H9 (cell line): ENCODE measurements around the gene INSR. TPM values are rescaled to one million over a fixed set of nuclear protein-coding genes. Genes with fewer than 3 reads are reported as not detected.
A peak's percentile ranks its signal among the peaks of the same experiment; 100 is the strongest.

Experiments
- DNase-seq: peaks from one replicate; pipeline ENCODE4 v3.0.0-alpha.2; 2017
- H2AFZ ChIP-seq: one replicate; pipeline ENCODE4 v1.6.1; 2013; ENCODE audit warnings: mild to moderate bottlenecking, low read length, control low read depth, moderate library complexity
- H2AK5ac ChIP-seq: 2 replicates; pipeline ENCODE4 v1.6.1; 2013; ENCODE audit warnings: low read length, control low read depth, mixed read lengths; ENCODE audit not compliant: insufficient read length
- H2BK120ac ChIP-seq: one replicate; pipeline ENCODE4 v1.6.1; 2013; ENCODE audit warnings: low read depth, mild to moderate bottlenecking, low read length, control low read depth, inconsistent platforms; ENCODE audit not compliant: poor library complexity, severe bottlenecking
- H2BK12ac ChIP-seq: 2 replicates; pipeline ENCODE4 v1.6.1; 2013; ENCODE audit warnings: low read length, control low read depth, mixed read lengths, low read depth; ENCODE audit not compliant: insufficient read length
- H2BK15ac ChIP-seq: 2 replicates; pipeline ENCODE4 v1.6.1; 2013; ENCODE audit warnings: low read depth, low read length, control low read depth
- H2BK20ac ChIP-seq: one replicate; pipeline ENCODE4 v1.6.1; 2013; ENCODE audit warnings: low read depth, mild to moderate bottlenecking, low read length, control low read depth, inconsistent platforms; ENCODE audit not compliant: poor library complexity, severe bottlenecking
- H2BK5ac ChIP-seq: 2 replicates; pipeline ENCODE4 v1.6.1; 2013; ENCODE audit warnings: low read length, control low read depth, mixed read lengths; ENCODE audit not compliant: insufficient read length
- H3K14ac ChIP-seq: 2 replicates; pipeline ENCODE4 v1.6.1; 2013; ENCODE audit warnings: low read length, control low read depth; ENCODE audit not compliant: insufficient read depth
- H3K18ac ChIP-seq: 2 replicates; pipeline ENCODE4 v1.6.1; 2013; ENCODE audit warnings: low read depth, mild to moderate bottlenecking, mixed read lengths, low read length, control low read depth; ENCODE audit not compliant: insufficient read length
- H3K23ac ChIP-seq: 2 replicates; pipeline ENCODE4 v1.6.1; 2013; ENCODE audit warnings: low read length, control low read depth, mixed read lengths, low read depth; ENCODE audit not compliant: insufficient read length
- H3K23me2 ChIP-seq: 2 replicates; pipeline ENCODE4 v1.6.1; 2013; ENCODE audit warnings: low read depth, mild to moderate bottlenecking, mixed read lengths, low read length, control low read depth; ENCODE audit not compliant: insufficient read length, poor library complexity, severe bottlenecking
- H3K27ac ChIP-seq: 2 replicates; pipeline ENCODE4 v1.5.1; 2013; ENCODE audit warnings: low read length, control low read depth, mixed read lengths, low read depth; ENCODE audit not compliant: insufficient read length
- H3K27me3 ChIP-seq: 2 replicates; pipeline ENCODE4 v1.6.1; 2013; ENCODE audit warnings: low read length, control low read depth, inconsistent platforms; ENCODE audit not compliant: insufficient read depth
- H3K4ac ChIP-seq: 2 replicates; pipeline ENCODE4 v1.6.1; 2013; ENCODE audit warnings: low read depth, mild to moderate bottlenecking, control low read depth, inconsistent platforms, low read length, moderate library complexity
- H3K4me1 ChIP-seq: 2 replicates; pipeline ENCODE4 v1.6.1; 2013; ENCODE audit warnings: low read length, control low read depth, inconsistent platforms; ENCODE audit not compliant: insufficient read depth
- H3K4me2 ChIP-seq: 2 replicates; pipeline ENCODE4 v1.6.1; 2013; ENCODE audit warnings: low read length, control low read depth, mixed read lengths; ENCODE audit not compliant: insufficient read length, insufficient read depth
- H3K56ac ChIP-seq: 2 replicates; pipeline ENCODE4 v1.6.1; 2013; ENCODE audit warnings: low read depth, mild to moderate bottlenecking, mixed read lengths, low read length, control low read depth; ENCODE audit not compliant: insufficient read length
- H3K79me1 ChIP-seq: 2 replicates; pipeline ENCODE4 v1.6.1; 2013; ENCODE audit warnings: low read depth, mild to moderate bottlenecking, moderate library complexity, low read length, control low read depth, inconsistent platforms; ENCODE audit not compliant: insufficient read depth, poor library complexity, severe bottlenecking
- H3K79me2 ChIP-seq: 2 replicates; pipeline ENCODE4 v1.6.1; 2013; ENCODE audit warnings: low read length, control low read depth, inconsistent platforms; ENCODE audit not compliant: insufficient read depth
- H3K9ac ChIP-seq: 2 replicates; pipeline ENCODE4 v1.6.1; 2013; ENCODE audit warnings: low read length, control low read depth, mixed read lengths; ENCODE audit not compliant: insufficient read length; ENCODE audit errors: extremely low read depth
- H3K9me3 ChIP-seq: one replicate; pipeline ENCODE4 v1.6.1; 2013; ENCODE audit warnings: low read depth, low read length, inconsistent platforms; ENCODE audit not compliant: control insufficient read depth
- H3T11ph ChIP-seq: one replicate; pipeline ENCODE4 v1.6.1; 2013; ENCODE audit warnings: mild to moderate bottlenecking, low read length, control low read depth, inconsistent platforms
- H4K20me1 ChIP-seq: one replicate; pipeline ENCODE4 v1.6.1; 2013; ENCODE audit not compliant: control insufficient read depth, insufficient read length, insufficient read depth
- H4K5ac ChIP-seq: 2 replicates; pipeline ENCODE4 v1.6.1; 2013; ENCODE audit warnings: low read depth, mild to moderate bottlenecking, mixed read lengths, low read length, control low read depth; ENCODE audit not compliant: insufficient read length
- H4K8ac ChIP-seq: replicated peaks from 2 replicates; pipeline ENCODE4 v1.6.1; 2013; ENCODE audit warnings: low read length, control low read depth, mixed read lengths, low read depth; ENCODE audit not compliant: insufficient read length
- H4K91ac ChIP-seq: 2 replicates; pipeline ENCODE4 v1.6.1; 2013; ENCODE audit warnings: low read depth, mild to moderate bottlenecking, moderate library complexity, mixed read lengths, low read length, control low read depth; ENCODE audit not compliant: insufficient read length
- H3K27ac Mint-ChIP-seq, 3 experiments: 2 replicates in 2 of 3; 3 replicates in 1 of 3; pipeline ENCODE4 v1.8.0; 2020 to 2021; ENCODE audit warnings: mixed read lengths in 3 of 3, mild to moderate bottlenecking in 1 of 3, moderate library complexity in 1 of 3
- H3K27me3 Mint-ChIP-seq: 2 replicates; pipeline ENCODE4 v1.8.0; 2021; ENCODE audit warnings: low read depth, mild to moderate bottlenecking, moderate library complexity, mixed read lengths
- H3K36me3 Mint-ChIP-seq, 3 experiments: 2 replicates in 2 of 3; 3 replicates in 1 of 3; pipeline ENCODE4 v1.8.0; 2020 to 2021; ENCODE audit warnings: low read depth in 3 of 3, mixed read lengths in 3 of 3; ENCODE audit not compliant: insufficient read depth in 1 of 3
- H3K4me1 Mint-ChIP-seq, 2 experiments: 2 replicates each; pipeline ENCODE4 v1.8.0; 2020; ENCODE audit warnings: mixed read lengths in 2 of 2
- H3K4me3 Mint-ChIP-seq, 2 experiments: 2 replicates in 1 of 2; 3 replicates in 1 of 2; pipeline ENCODE4 v1.8.0; 2020 to 2021; ENCODE audit warnings: mild to moderate bottlenecking in 2 of 2, mixed read lengths in 2 of 2, moderate library complexity in 1 of 2
- H3K9me3 Mint-ChIP-seq, 2 experiments: 2 replicates in 1 of 2; 3 replicates in 1 of 2; pipeline ENCODE4 v1.8.0; 2020; ENCODE audit warnings: mild to moderate bottlenecking in 2 of 2, mixed read lengths in 2 of 2, moderate library complexity in 1 of 2
- WGBS: extraction: QIAGEN DNeasy Blood & Tissue Kit; methylation state at CpG from one replicate; pipeline ENCODE4 v1.1.7; 2013; ENCODE audit warnings: missing lambda C conversion rate, low lambda C conversion rate, mixed read lengths; ENCODE audit not compliant: insufficient read length; ENCODE audit errors: extremely low coverage; 5-methylcytosine and 5-hydroxymethylcytosine counted together
- total RNA-seq: library from RNA; stranded (reverse); gene quantifications from 2 replicates; pipeline ENCODE4 v1.2.1, GENCODE V29; 2021
- TF ChIP-seq, protein P1 (sequence below): fragments of 200-600 bp; sonication (generic); conservative IDR thresholded peaks from 3 replicates; pipeline ENCODE4 v1.8.0; 2021; ENCODE audit warnings: antibody characterized with exemption, mild to moderate bottlenecking

Gene INSR
- total RNA-seq, 1 experiment from 2014 or later, result 39.8 TPM

DNA sequence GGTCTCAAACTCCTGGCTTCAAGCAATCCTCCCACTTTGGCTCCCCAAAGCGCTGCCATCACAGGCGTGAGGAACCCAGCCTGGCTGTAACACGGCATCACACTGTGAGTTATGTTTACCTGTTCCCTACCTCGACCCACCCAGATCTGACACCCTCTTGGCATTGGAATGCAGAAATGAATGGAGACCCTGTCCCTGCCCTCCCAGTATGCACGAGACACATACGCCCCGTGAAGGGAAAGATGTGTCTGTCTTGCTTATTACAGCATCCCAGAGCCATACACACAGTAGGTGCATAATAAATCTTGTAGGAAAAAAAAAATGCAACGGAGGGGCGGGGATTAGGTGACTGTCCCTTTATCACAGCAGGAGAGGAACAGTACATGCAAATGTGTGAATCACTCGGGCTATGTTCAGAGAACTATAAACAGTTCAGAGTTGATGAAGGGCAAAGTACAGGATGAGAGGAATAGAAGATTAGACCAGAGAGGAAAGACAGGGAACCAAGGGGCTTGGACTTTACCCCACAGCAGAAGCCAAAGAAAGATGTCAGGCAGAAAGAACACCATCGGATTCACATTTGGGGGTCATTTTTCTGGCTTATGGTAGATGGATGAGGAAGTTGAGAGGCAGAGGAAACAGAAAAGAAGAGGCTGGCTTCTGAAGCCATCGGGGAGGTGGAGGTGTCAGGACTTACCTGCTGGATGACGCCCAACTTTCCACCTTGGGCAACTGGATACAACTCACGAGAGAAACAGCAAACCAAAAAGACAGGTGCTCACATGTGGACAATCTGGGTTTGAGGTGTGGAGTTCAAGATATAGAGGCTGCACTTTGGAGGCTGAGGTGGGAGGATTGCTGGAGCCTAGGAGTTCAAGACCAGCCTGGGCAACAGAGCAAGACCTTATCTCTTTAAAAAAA lies 94.3 kb downstream of the INSR start:
- Mint-ChIP-seq H3K9me3 (no peaks in the 10 kb centered on the region; a peak in 1 of 5 replicates), H3K4me1 (peaks cover 11 to 26% of the 10 kb centered on the region in 2 experiments), H3K27me3 (no peaks in the 10 kb centered on the region), H3K36me3 (no peaks in the 10 kb centered on the region), H3K27ac (peak overlapping the region in 1 of 3 experiments; percentile 29; a peak in 2 of 7 replicates), H3K4me3 (peak overlapping the region; percentile 44 to 82; a peak in 3 of 5 replicates)
- Histone ChIP-seq H3K23ac (no peak overlapping the region), H2BK120ac (no peak overlapping the region), H3K56ac (no peak overlapping the region), H2AFZ (no peak overlapping the region), H4K20me1 (no peaks in the 10 kb centered on the region), H3K14ac (no peak overlapping the region), H3K4me1 (no peaks in the 10 kb centered on the region; the same call in 1 of the 2 replicates), H2BK5ac (no peak overlapping the region), H4K91ac (no peak overlapping the region), H3T11ph (no peak overlapping the region), H3K18ac (no peak overlapping the region), H2AK5ac (no peak overlapping the region), H3K9ac (no peak overlapping the region), H3K9me3 (no peaks in the 10 kb centered on the region), H3K27ac (no peak overlapping the region), H3K79me2 (0 out of 2 replicates have a peak, but pooled peaks cover under 1% of the 10 kb centered on the region), H4K8ac (no peak overlapping the region), H2BK15ac (no peak overlapping the region), H3K4ac (no peak overlapping the region), H2BK12ac (no peak overlapping the region), H4K5ac (no peak overlapping the region), H3K23me2 (peaks cover 3% of the 10 kb centered on the region), H3K27me3 (no peaks in the 10 kb centered on the region), H3K79me1 (no peaks in the 10 kb centered on the region), H2BK20ac (no peak overlapping the region), H3K4me2 (no peak overlapping the region)
- DNase-seq, result no peak
- TF ChIP-seq, protein P1, sequence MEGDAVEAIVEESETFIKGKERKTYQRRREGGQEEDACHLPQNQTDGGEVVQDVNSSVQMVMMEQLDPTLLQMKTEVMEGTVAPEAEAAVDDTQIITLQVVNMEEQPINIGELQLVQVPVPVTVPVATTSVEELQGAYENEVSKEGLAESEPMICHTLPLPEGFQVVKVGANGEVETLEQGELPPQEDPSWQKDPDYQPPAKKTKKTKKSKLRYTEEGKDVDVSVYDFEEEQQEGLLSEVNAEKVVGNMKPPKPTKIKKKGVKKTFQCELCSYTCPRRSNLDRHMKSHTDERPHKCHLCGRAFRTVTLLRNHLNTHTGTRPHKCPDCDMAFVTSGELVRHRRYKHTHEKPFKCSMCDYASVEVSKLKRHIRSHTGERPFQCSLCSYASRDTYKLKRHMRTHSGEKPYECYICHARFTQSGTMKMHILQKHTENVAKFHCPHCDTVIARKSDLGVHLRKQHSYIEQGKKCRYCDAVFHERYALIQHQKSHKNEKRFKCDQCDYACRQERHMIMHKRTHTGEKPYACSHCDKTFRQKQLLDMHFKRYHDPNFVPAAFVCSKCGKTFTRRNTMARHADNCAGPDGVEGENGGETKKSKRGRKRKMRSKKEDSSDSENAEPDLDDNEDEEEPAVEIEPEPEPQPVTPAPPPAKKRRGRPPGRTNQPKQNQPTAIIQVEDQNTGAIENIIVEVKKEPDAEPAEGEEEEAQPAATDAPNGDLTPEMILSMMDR, result no peak
- WGBS, result no CpG with 5 or more reads among the region's 14 CpGs
